ENCODE measurements around the gene TSPAN2. TPM values are rescaled to one million over a fixed set of nuclear protein-coding genes. Genes with fewer than 3 reads are reported as not detected.

Gene TSPAN2
- total and polyA plus RNA-seq, 2 donors from 2014 or later, result 9.9 to 14.6 TPM

GRCh38 chr1:115138271-115138670 is 49.0 kb upstream of the TSPAN2 start:
- DNase-seq, result no peak
- Histone ChIP-seq H3K4me3 (ENCODE audit: low read length in 3 of 3) (no peak overlapping the region), H3K27ac (ENCODE audit: low read depth in 2 of 2, low read length in 2 of 2) (no peak overlapping the region), H3K4me1 (ENCODE audit: control insufficient read depth in 2 of 3, insufficient read depth in 2 of 3, low read depth in 1 of 3, low read length in 3 of 3) (no peaks in the 10 kb centered on the region), H3K27me3 (ENCODE audit: control insufficient read depth, insufficient read depth, low read length) (no peaks in the 10 kb centered on the region), H3K9ac (ENCODE audit: low read length in 3 of 3) (no peak overlapping the region), H3K9me3 (ENCODE audit: control insufficient read depth in 2 of 3, insufficient read depth in 1 of 3, low read length in 3 of 3) (no peaks in the 10 kb centered on the region), H3K36me3 (ENCODE audit: control insufficient read depth in 2 of 3, insufficient read depth in 3 of 3, low read length in 3 of 3) (no peaks in the 10 kb centered on the region)
- intact Hi-C loops (cut with DNase I), result no loop called here
- no peak for FAIRE-seq
- no peak for TF ChIP-seq CTCF (IDR thresholded peaks at IDR 0.05; ENCODE audit: borderline replicate concordance, extremely low read depth, insufficient read depth)

GRCh38 chr1:115137191-115137590 is 47.9 kb upstream of the TSPAN2 start:
- Histone ChIP-seq H3K9me3 (ENCODE audit: control insufficient read depth in 2 of 3, insufficient read depth in 1 of 3, low read length in 3 of 3) (no peaks in the 10 kb centered on the region), H3K4me3 (ENCODE audit: low read length in 3 of 3) (no peak overlapping the region), H3K36me3 (ENCODE audit: control insufficient read depth in 2 of 3, insufficient read depth in 3 of 3, low read length in 3 of 3) (no peaks in the 10 kb centered on the region), H3K4me1 (ENCODE audit: control insufficient read depth in 2 of 3, insufficient read depth in 2 of 3, low read depth in 1 of 3, low read length in 3 of 3) (no peaks in the 10 kb centered on the region), H3K9ac (ENCODE audit: low read length in 3 of 3) (no peak overlapping the region), H3K27me3 (ENCODE audit: control insufficient read depth, insufficient read depth, low read length) (no peaks in the 10 kb centered on the region), H3K27ac (ENCODE audit: low read depth in 2 of 2, low read length in 2 of 2) (no peak overlapping the region)
- intact Hi-C loops (cut with DNase I), result no loop called here
- DNase-seq (no peak), FAIRE-seq (no peak)
- TF ChIP-seq CTCF (IDR thresholded peaks at IDR 0.05; ENCODE audit: borderline replicate concordance, extremely low read depth, insufficient read depth), result no peak

GRCh38 chr1:115136706-115137105 is 47.4 kb upstream of the TSPAN2 start:
- intact Hi-C loops (cut with DNase I), result no loop called here
- Histone ChIP-seq H3K36me3 (ENCODE audit: control insufficient read depth in 2 of 3, insufficient read depth in 3 of 3, low read length in 3 of 3) (no peaks in the 10 kb centered on the region), H3K27ac (ENCODE audit: low read depth in 2 of 2, low read length in 2 of 2) (no peak overlapping the region), H3K27me3 (ENCODE audit: control insufficient read depth, insufficient read depth, low read length) (no peaks in the 10 kb centered on the region), H3K4me3 (ENCODE audit: low read length in 3 of 3) (no peak overlapping the region), H3K9me3 (ENCODE audit: control insufficient read depth in 2 of 3, insufficient read depth in 1 of 3, low read length in 3 of 3) (no peaks in the 10 kb centered on the region), H3K4me1 (ENCODE audit: control insufficient read depth in 2 of 3, insufficient read depth in 2 of 3, low read depth in 1 of 3, low read length in 3 of 3) (no peaks in the 10 kb centered on the region), H3K9ac (ENCODE audit: low read length in 3 of 3) (no peak overlapping the region)
- FAIRE-seq, result no peak
- DNase-seq, result no peak
- TF ChIP-seq CTCF (IDR thresholded peaks at IDR 0.05; ENCODE audit: borderline replicate concordance, extremely low read depth, insufficient read depth), result no peak

GRCh38 chr1:115136106-115136505 is 46.8 kb upstream of the TSPAN2 start:
- FAIRE-seq (no peak), DNase-seq (no peak)
- Histone ChIP-seq H3K9me3 (ENCODE audit: control insufficient read depth in 2 of 3, insufficient read depth in 1 of 3, low read length in 3 of 3) (no peaks in the 10 kb centered on the region), H3K36me3 (ENCODE audit: control insufficient read depth in 2 of 3, insufficient read depth in 3 of 3, low read length in 3 of 3) (no peaks in the 10 kb centered on the region), H3K27ac (ENCODE audit: low read depth in 2 of 2, low read length in 2 of 2) (no peak overlapping the region), H3K27me3 (ENCODE audit: control insufficient read depth, insufficient read depth, low read length) (no peaks in the 10 kb centered on the region), H3K4me1 (ENCODE audit: control insufficient read depth in 2 of 3, insufficient read depth in 2 of 3, low read depth in 1 of 3, low read length in 3 of 3) (no peaks in the 10 kb centered on the region), H3K9ac (ENCODE audit: low read length in 3 of 3) (no peak overlapping the region), H3K4me3 (ENCODE audit: low read length in 3 of 3) (no peak overlapping the region)
- no peak for TF ChIP-seq CTCF (IDR thresholded peaks at IDR 0.05; ENCODE audit: borderline replicate concordance, extremely low read depth, insufficient read depth)
- intact Hi-C loops (cut with DNase I), result no loop called here
